Hepatocyte (in vitro differentiated cells): Measurements from ENCODE around the gene APOH.

Source experiments
- CTCF ChIP-seq: fragments of 200-600 bp; sonication (generic); IDR thresholded peaks from 2 replicates; pipeline ENCODE4 v1.5.1; 2016; ENCODE audit warnings: antibody characterized with exemption, mild to moderate bottlenecking; ENCODE audit not compliant: poor library complexity
- EZH2 ChIP-seq: fragments of 200-600 bp; sonication (generic); IDR thresholded peaks from 2 replicates; pipeline ENCODE4 v1.6.1; 2016; ENCODE audit warnings: antibody characterized with exemption, mild to moderate bottlenecking, borderline replicate concordance
- EZH2phosphoT487 ChIP-seq: fragments of 200-600 bp; sonication (generic); IDR thresholded peaks from one replicate; pipeline ENCODE4 v1.6.1; 2018; ENCODE audit warnings: antibody characterized with exemption, mild to moderate bottlenecking, low read depth, moderate library complexity; ENCODE audit not compliant: unreplicated experiment, severe bottlenecking

- no peak for TF ChIP-seq CTCF
- TF ChIP-seq EZH2: no peak
- no peak for TF ChIP-seq EZH2phosphoT487
Measured at GRCh38 chr17:66228887-66229782, at the start of gene APOH.
